OCI-LY7 (cell line): Measurements from ENCODE around the gene UBALD1. TPM values are rescaled to one million over a fixed set of nuclear protein-coding genes. Genes with fewer than 3 reads are reported as not detected.

Experiments used
- BruUV-seq: library from RNA; stranded (reverse); fragments of 400-500 nt; replicated peaks from 2 replicates; lab custom pipeline; 2021; lab: Mats Ljungman, UMichigan
- CTCF ChIA-PET: fragments of 300-600 bp; sonication (Branson Sonifier 250); formaldehyde crosslinking; loops from one replicate; lab custom pipeline; 2022; ENCODE audit warnings: antibody characterized with exemption; ENCODE audit not compliant: unreplicated experiment; lab: Charles Lee
- POLR2A ChIA-PET: fragments of 300-600 bp; sonication (Branson Sonifier 250); formaldehyde crosslinking; loops from one replicate; lab custom pipeline; 2022; ENCODE audit warnings: antibody characterized with exemption; lab: Charles Lee
- DNase-seq: peaks from one replicate; pipeline ENCODE4 v3.0.0-alpha.2; 2015; ENCODE audit warnings: low spot score
- H2AFZ ChIP-seq: fragments of 200-600 bp; sonication (generic), shearing (Covaris generic); 2 replicates; pipeline ENCODE4 v1.6.1; 2014; ENCODE audit warnings: mild to moderate bottlenecking, antibody characterized with exemption, low read length, moderate library complexity
- H3K27ac ChIP-seq: fragments of 200-600 bp; sonication (generic); 2 replicates; pipeline ENCODE4 v1.5.1; 2014; ENCODE audit warnings: mixed run types, low read depth, mild to moderate bottlenecking, moderate library complexity, low read length, inconsistent platforms; ENCODE audit not compliant: poor library complexity, severe bottlenecking
- H3K36me3 ChIP-seq: fragments of 200-600 bp; sonication (generic); 2 replicates; pipeline ENCODE4 v1.6.1; 2014; ENCODE audit warnings: mild to moderate bottlenecking, antibody characterized with exemption, low read length, moderate library complexity, mixed read lengths; ENCODE audit not compliant: insufficient read depth
- H3K4me1 ChIP-seq: fragments of 200-600 bp; sonication (generic); 2 replicates; pipeline ENCODE4 v1.5.1; 2014; ENCODE audit warnings: mild to moderate bottlenecking, low read length; ENCODE audit not compliant: insufficient read depth, poor library complexity, severe bottlenecking
- H3K4me2 ChIP-seq: fragments of 200-600 bp; sonication (generic); 2 replicates; pipeline ENCODE4 v1.6.1; 2014; ENCODE audit warnings: mild to moderate bottlenecking, low read length
- H3K4me3 ChIP-seq: fragments of 200-600 bp; sonication (generic); 2 replicates; pipeline ENCODE4 v1.5.1; 2014; ENCODE audit warnings: mild to moderate bottlenecking, low read depth, low read length; ENCODE audit not compliant: poor library complexity, severe bottlenecking
- H3K79me2 ChIP-seq: fragments of 200-600 bp; sonication (generic); 2 replicates; pipeline ENCODE4 v1.6.1; 2016; ENCODE audit warnings: low read depth, mild to moderate bottlenecking, low read length, moderate library complexity, mixed read lengths; ENCODE audit not compliant: insufficient read depth
- H3K9me2 ChIP-seq: fragments of 200-600 bp; sonication (generic); 2 replicates; pipeline ENCODE4 v1.6.1; 2016; ENCODE audit warnings: mild to moderate bottlenecking, low read length, mixed read lengths; ENCODE audit not compliant: insufficient read depth
- H3K9me3 ChIP-seq: fragments of 200-600 bp; sonication (generic); 2 replicates; pipeline ENCODE4 v1.6.1; 2014; ENCODE audit warnings: mild to moderate bottlenecking, mixed run types, low read length, mixed read lengths
- H4K20me1 ChIP-seq: fragments of 200-600 bp; sonication (generic); 2 replicates; pipeline ENCODE4 v1.6.1; 2014; ENCODE audit warnings: mild to moderate bottlenecking, antibody characterized with exemption, low read length, moderate library complexity, mixed read lengths; ENCODE audit not compliant: insufficient read depth
- EZH2phosphoT487 ChIP-seq: fragments of 200-600 bp; sonication (generic); IDR thresholded peaks from 2 replicates; pipeline ENCODE4 v1.6.1; 2018; ENCODE audit warnings: low read depth, borderline replicate concordance, mild to moderate bottlenecking, mixed run types, antibody characterized with exemption, low read length, moderate library complexity, mixed read lengths
- intact Hi-C: fragments of 100-400 bp; cut with micrococcal nuclease; formaldehyde crosslinking; loops from one replicate; pipeline ENCODE4 v1.10.0; 2022; ENCODE audit not compliant: unreplicated experiment
- total RNA-seq, 2 experiments: library from RNA; depleted of rRNA in 1 of 2; stranded (reverse); fragments of >200 nt in 1 of 2; shearing (Covaris generic) in 1 of 2; gene quantifications; 2 replicates each; pipeline ENCODE4 v1.2.3, GENCODE V29; 2014 to 2022
- TF ChIP-seq, protein P1 (sequence below): fragments of 200-600 bp; sonication (generic); conservative IDR thresholded peaks from 2 replicates; pipeline ENCODE4 v1.5.1; 2014; ENCODE audit warnings: mild to moderate bottlenecking, antibody characterized with exemption, low read length, moderate library complexity, mixed read lengths

Gene UBALD1
- total RNA-seq, 2 experiments from 2014 or later, result 11.1 to 34.1 TPM

DNA sequence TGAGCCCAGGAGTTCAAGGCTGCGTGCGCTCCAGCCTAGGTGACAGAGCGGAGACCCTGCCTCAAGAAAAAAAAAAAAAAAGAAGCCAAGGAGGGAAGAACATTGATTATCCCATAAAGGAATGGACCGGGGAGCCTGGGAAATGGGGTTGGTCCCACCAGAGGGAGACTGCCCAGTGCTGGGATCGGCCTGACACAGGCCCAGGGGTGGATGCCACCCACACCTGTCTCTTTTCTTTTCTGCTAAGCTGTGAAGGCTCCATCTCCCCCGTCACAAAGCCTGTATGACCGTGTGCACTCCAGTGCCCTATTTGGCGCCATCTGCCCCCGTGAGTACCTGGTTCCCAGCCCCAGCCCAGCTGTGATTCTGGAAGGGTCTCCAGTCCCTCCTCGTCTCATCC lies 15.7 kb downstream of the UBALD1 start:
- H3K4me3 ChIP-seq, result no peak overlapping the region
- no peak overlapping the region for H2AFZ ChIP-seq
- intact Hi-C loops, result no loop called here
- H3K36me3 ChIP-seq, result no peaks in the 10 kb centered on the region
- no peak overlapping the region for H3K4me2 ChIP-seq
- H3K27ac ChIP-seq, result no peak overlapping the region
- ChIA-PET CTCF (no interaction called here), POLR2A (no interaction called here)
- no TSS peak for BruUV-seq
- H3K79me2 ChIP-seq, result no peaks in the 10 kb centered on the region
- TF ChIP-seq, protein P1, sequence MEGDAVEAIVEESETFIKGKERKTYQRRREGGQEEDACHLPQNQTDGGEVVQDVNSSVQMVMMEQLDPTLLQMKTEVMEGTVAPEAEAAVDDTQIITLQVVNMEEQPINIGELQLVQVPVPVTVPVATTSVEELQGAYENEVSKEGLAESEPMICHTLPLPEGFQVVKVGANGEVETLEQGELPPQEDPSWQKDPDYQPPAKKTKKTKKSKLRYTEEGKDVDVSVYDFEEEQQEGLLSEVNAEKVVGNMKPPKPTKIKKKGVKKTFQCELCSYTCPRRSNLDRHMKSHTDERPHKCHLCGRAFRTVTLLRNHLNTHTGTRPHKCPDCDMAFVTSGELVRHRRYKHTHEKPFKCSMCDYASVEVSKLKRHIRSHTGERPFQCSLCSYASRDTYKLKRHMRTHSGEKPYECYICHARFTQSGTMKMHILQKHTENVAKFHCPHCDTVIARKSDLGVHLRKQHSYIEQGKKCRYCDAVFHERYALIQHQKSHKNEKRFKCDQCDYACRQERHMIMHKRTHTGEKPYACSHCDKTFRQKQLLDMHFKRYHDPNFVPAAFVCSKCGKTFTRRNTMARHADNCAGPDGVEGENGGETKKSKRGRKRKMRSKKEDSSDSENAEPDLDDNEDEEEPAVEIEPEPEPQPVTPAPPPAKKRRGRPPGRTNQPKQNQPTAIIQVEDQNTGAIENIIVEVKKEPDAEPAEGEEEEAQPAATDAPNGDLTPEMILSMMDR, result no peak
- TF ChIP-seq EZH2phosphoT487, result no peak
- H3K4me1 ChIP-seq, result no peaks in the 10 kb centered on the region
- no peaks in the 10 kb centered on the region for H3K9me2 ChIP-seq
- no peaks in the 10 kb centered on the region for H4K20me1 ChIP-seq
- no peaks in the 10 kb centered on the region for H3K9me3 ChIP-seq
- DNase-seq, result no peak

DNA sequence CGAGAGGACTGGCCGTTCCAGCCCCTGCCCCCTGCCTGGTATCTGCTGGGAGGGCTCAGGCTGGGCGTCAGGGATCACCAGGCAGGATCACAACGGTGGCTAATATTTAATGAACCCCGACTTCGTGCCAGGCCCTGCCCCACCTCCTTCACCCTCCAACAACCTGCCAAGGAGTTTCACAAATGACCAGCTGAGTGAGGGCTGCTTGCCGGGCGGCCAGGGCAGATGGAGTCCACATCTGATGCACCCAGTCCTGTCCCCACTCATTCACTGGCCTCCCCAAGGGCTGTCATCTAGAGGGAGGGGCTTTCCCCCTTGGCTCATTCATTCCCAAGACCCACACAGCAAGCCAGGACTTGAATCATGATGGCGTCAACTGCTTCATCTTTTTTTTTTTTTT lies 17.5 kb downstream of the UBALD1 start:
- H3K36me3 ChIP-seq, result no peaks in the 10 kb centered on the region
- no peaks in the 10 kb centered on the region for H3K4me1 ChIP-seq
- H4K20me1 ChIP-seq, result no peaks in the 10 kb centered on the region
- no peaks in the 10 kb centered on the region for H3K79me2 ChIP-seq
- H3K4me2 ChIP-seq, result no peak overlapping the region
- intact Hi-C loops, result no loop called here
- no peaks in the 10 kb centered on the region for H3K9me2 ChIP-seq
- CTCF ChIA-PET, result no interaction called here
- TF ChIP-seq, protein P1, result no peak
- TF ChIP-seq EZH2phosphoT487, result no peak
- H2AFZ ChIP-seq, result no peak overlapping the region
- no peaks in the 10 kb centered on the region for H3K9me3 ChIP-seq
- BruUV-seq, result no TSS peak
- no peak overlapping the region for H3K4me3 ChIP-seq
- DNase-seq, result no peak
- H3K27ac ChIP-seq, result no peak overlapping the region
- POLR2A ChIA-PET, result no interaction called here

DNA sequence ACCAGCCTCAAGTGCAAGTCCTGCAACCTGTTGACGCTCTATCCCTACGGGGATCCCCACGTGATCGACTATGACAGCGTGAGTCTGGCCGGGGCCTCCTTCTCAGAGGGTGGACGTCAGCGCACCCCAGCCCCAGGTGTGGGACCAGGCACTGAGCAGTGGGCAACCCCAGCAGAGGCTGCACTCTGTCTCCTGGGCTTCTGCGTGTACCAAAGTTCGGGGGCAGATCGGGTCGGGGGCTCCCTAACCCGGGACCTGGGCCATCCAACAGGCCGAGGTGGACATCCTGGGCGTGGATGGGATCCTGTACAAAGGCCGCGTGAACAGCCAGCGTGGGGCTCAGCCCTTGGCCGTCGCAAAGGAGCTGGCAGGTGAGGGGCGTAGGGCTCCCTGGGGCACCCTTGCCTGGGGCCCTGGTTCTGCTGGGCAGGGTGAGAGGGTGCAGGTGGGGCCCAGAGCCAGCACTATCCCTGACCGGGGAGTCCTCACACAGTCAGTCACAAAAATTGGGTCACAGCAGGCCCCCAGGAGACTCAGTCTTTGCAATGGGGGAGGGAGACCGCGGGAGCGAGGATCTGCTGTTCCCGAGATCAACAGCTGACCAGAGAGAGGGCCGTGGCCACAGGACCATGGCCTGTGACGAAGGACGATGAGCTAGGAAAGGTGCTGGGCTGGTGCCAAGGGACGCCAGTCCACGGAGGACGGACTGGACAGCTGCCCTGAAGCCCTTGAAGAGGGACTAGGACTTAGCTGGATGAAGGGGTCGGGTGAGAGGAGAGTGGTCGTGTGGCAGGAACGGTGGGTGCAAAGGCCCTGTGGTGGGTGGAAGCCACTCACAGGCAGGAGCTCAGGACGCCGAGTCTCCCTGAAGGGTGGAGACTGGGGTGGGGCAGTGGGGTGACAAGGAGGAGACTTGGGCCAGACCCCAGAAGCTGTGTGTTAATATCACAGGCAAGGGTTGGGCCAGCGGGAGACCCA lies 20.0 kb downstream of the UBALD1 start:
- ChIA-PET CTCF (no interaction called here), POLR2A (no interaction called here)
- Histone ChIP-seq H3K36me3 (no peaks in the 10 kb centered on the region), H3K4me2 (no peak overlapping the region), H3K79me2 (no peaks in the 10 kb centered on the region), H3K4me3 (no peak overlapping the region), H3K9me2 (no peaks in the 10 kb centered on the region), H3K9me3 (no peaks in the 10 kb centered on the region), H2AFZ (no peak overlapping the region), H3K4me1 (no peaks in the 10 kb centered on the region), H3K27ac (no peak overlapping the region), H4K20me1 (no peaks in the 10 kb centered on the region)
- BruUV-seq, result no TSS peak
- intact Hi-C loops, result no loop called here
- no peak for TF ChIP-seq EZH2phosphoT487
- TF ChIP-seq, protein P1, result no peak
- no peak for DNase-seq
